Activated T-helper 17 cell treated with anti-CD3 and anti-CD28 coated beads, Interleukin-2, amount 50 U/mL, for 72 hours (primary cell): ENCODE results near the gene COQ8A. TPM values are rescaled to one million over a fixed set of nuclear protein-coding genes. Genes with fewer than 3 reads are reported as not detected.

Experiments used
- ATAC-seq: fragments of 150-1000 bp; cut with Tn5 transposase; replicated peaks from 2 replicates; pipeline ENCODE4 v1.10.0; 2021; ENCODE audit warnings: mild to moderate bottlenecking, moderate library complexity
- H3K27ac Mint-ChIP-seq: one replicate; pipeline ENCODE4 v1.8.0; 2022; ENCODE audit warnings: mixed read lengths
- H3K27me3 Mint-ChIP-seq: one replicate; pipeline ENCODE4 v1.8.0; 2022; ENCODE audit warnings: mixed read lengths
- H3K36me3 Mint-ChIP-seq: one replicate; pipeline ENCODE4 v1.8.0; 2022; ENCODE audit warnings: low read depth, mild to moderate bottlenecking, mixed read lengths
- H3K4me1 Mint-ChIP-seq: one replicate; pipeline ENCODE4 v1.8.0; 2022; ENCODE audit warnings: mixed read lengths
- H3K4me3 Mint-ChIP-seq: one replicate; pipeline ENCODE4 v1.8.0; 2022; ENCODE audit warnings: mild to moderate bottlenecking, mixed read lengths
- H3K9me3 Mint-ChIP-seq: one replicate; pipeline ENCODE4 v1.8.0; 2022; ENCODE audit warnings: mixed read lengths
- total RNA-seq, 2 donors: library from RNA; stranded (reverse); gene quantifications; one replicate each; pipeline ENCODE4 v1.2.3, GENCODE V29; 2022

COQ8A gene
- total RNA-seq, 2 donors from 2014 or later, result 28.8 to 43.1 TPM

DNA sequence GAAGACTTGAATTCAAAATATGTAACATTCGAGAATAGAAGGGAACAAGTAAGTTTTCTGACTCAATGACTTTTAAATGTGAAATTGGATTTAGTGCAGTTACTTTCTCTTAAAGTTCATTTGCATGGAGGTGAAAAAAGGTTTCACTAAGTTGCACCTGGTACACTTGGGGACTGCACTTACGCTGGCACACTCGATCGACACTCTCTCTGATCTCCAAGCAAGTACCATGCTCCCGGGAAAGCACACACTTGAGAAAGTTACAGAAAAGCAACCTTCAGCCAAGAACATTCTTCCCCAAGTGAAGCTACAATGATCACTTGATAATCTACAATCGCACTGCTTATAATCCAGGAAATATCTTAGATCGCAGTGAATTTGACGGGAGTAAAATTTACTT is 63.1 kb downstream of the COQ8A start:
- Mint-ChIP-seq H3K4me1 (no peaks in the 10 kb centered on the region), H3K4me3 (no peak overlapping the region), H3K27ac (no peak overlapping the region), H3K27me3 (no peaks in the 10 kb centered on the region), H3K36me3 (no peaks in the 10 kb centered on the region), H3K9me3 (no peaks in the 10 kb centered on the region)
- ATAC-seq, result no peak

DNA sequence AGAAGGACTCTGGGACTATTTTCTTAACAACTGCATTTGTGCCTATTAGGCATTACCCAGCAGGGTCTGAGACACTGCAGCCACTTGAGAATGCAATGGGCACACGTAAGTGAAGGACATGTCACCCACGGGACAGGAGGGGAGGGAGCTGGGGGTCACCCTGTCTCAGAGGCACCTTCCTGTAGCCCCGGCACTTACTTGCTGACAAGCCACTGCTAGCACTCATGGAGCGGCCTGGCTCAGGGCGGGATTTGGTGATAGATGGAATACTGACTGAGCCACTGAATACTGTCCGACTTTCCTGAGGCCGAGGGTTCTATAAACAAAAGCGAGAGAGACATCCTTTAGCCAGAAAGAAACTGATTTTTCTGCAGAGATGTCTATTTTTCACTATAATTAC is 64.7 kb downstream of the COQ8A start:
- H3K4me1 Mint-ChIP-seq, result no peaks in the 10 kb centered on the region

DNA sequence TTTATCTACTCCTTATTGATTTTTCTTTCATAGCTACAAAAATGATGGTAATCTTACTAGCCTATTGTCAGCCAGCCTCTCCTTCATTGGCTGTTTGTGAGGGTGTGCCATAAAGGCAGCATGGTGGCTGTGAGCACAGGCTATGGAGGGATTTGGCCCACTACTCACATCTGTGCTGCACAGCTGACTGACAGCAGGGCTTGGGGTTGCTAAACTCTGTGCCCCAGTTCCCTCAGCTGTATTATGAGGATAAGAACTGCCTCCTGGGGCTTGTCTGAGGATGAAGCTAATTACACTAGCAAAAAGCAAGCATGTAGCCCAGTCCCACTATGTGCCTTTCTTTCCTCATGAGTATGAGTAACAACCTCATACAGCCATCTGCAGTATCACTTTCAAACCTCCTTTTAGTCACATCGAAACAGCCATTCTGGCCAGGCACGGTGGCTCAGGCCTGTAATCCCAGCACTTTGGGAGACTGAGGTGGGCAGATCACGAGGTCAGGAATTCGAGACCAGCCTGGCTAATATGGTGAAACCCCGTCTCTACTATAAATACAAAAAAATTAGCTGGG is 66.2 kb downstream of the COQ8A start:
- Mint-ChIP-seq H3K36me3 (no peaks in the 10 kb centered on the region), H3K4me1 (no peaks in the 10 kb centered on the region), H3K4me3 (no peak overlapping the region), H3K9me3 (no peaks in the 10 kb centered on the region), H3K27me3 (no peaks in the 10 kb centered on the region), H3K27ac (no peak overlapping the region)
- ATAC-seq, result peak; percentile 82

More for the DNA sequence above, 64.7 kb downstream of the COQ8A start:
- Mint-ChIP-seq H3K27ac (peak overlapping the region; percentile 0), H3K4me3 (no peak overlapping the region), H3K27me3 (no peaks in the 10 kb centered on the region), H3K36me3 (no peaks in the 10 kb centered on the region), H3K9me3 (no peaks in the 10 kb centered on the region)
- ATAC-seq, result no peak

DNA sequence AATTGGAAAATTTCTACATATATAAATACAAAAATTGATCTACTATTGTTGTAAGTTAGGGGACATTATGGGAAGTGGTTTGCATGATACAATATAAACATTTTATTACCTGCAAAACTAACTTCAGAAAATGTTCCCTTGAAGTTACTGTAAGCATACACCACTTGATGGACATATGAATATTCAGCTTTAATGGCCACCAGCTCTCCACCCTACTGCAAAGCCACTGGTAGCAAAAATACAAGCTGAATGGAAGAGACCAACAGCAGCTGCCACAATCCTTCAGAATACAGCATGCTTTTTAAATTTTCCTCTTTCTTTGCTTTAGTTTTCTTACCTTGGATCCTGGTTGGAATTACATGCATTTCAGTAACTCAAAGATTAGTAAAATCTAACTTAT is 69.8 kb downstream of the COQ8A start:
- Mint-ChIP-seq H3K4me3 (no peak overlapping the region), H3K36me3 (no peaks in the 10 kb centered on the region), H3K9me3 (no peaks in the 10 kb centered on the region), H3K4me1 (no peaks in the 10 kb centered on the region), H3K27me3 (peaks cover 3% of the 10 kb centered on the region), H3K27ac (no peak overlapping the region)
- ATAC-seq, result no peak

DNA sequence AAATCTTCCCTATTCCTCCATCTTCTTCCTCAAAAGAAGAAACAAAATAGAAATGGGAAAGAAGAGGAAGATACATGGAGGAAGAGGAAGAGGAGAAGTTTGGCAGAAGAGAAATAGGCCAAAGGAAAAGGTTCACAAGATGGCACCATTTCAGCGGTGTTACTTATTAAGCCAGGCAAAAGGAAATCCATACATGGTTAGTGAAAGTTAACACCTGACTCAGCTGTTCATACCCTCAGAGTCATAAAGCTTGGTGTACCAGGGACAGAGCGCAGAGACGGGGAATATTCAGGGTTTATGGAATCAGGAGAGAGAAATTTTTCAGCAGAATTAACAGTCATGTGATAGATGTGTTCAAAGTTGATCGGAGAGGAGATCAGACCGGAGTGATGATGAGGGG is 70.6 kb downstream of the COQ8A start:
- H3K36me3 Mint-ChIP-seq, result no peaks in the 10 kb centered on the region
- no peak overlapping the region for H3K4me3 Mint-ChIP-seq
- no peak for ATAC-seq
- H3K4me1 Mint-ChIP-seq, result no peaks in the 10 kb centered on the region
- no peaks in the 10 kb centered on the region for H3K9me3 Mint-ChIP-seq
- H3K27me3 Mint-ChIP-seq, result peaks cover 3% of the 10 kb centered on the region
- no peak overlapping the region for H3K27ac Mint-ChIP-seq

DNA sequence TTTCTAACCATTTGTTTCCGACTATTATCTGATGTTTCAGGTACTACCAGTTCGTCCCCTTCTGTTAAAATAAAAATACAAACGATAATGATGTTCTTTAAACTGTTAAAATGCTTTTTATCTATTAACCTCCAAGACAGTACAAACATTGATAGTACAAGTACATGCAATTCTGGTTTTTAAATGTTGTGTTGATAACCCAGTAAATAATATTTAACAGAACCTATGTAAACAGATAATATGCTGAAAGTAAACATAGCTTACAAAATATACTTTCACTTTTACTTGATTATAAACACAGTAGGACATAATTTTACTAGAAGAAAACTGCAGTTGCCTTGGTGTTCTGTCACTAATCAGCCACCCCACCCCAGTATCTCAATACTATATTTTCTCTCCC is 76.9 kb downstream of the COQ8A start:
- H3K27me3 Mint-ChIP-seq, result peaks cover 3% of the 10 kb centered on the region
- H3K9me3 Mint-ChIP-seq, result no peaks in the 10 kb centered on the region
- H3K4me3 Mint-ChIP-seq, result no peak overlapping the region
- no peaks in the 10 kb centered on the region for H3K36me3 Mint-ChIP-seq
- H3K27ac Mint-ChIP-seq, result no peak overlapping the region
- ATAC-seq, result no peak
- H3K4me1 Mint-ChIP-seq, result no peaks in the 10 kb centered on the region

DNA sequence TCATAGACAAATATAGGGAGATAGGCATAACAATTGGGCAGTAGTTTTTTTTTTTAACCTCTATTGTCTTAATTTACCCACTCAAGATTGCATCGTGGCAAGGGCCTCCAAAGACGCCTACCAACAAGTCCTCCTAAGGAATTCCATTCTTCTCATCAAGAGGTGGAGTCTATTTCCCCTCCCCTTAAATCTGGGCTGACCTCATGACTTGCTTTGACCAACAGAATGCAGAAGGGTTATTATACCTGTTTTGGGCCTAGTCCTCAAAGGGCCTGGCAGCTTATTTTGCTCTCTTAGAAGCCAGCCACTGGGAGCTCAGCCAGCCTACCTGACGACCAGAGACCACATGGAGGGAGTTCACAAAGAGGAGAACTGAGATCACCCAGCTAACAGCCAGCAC is 92.3 kb downstream of the COQ8A start:
- H3K36me3 Mint-ChIP-seq, result peaks cover 6% of the 10 kb centered on the region
- no peak overlapping the region for H3K4me3 Mint-ChIP-seq
- H3K9me3 Mint-ChIP-seq, result no peaks in the 10 kb centered on the region
- H3K27me3 Mint-ChIP-seq, result no peaks in the 10 kb centered on the region
- H3K4me1 Mint-ChIP-seq, result no peaks in the 10 kb centered on the region
- ATAC-seq, result no peak
- no peak overlapping the region for H3K27ac Mint-ChIP-seq

DNA sequence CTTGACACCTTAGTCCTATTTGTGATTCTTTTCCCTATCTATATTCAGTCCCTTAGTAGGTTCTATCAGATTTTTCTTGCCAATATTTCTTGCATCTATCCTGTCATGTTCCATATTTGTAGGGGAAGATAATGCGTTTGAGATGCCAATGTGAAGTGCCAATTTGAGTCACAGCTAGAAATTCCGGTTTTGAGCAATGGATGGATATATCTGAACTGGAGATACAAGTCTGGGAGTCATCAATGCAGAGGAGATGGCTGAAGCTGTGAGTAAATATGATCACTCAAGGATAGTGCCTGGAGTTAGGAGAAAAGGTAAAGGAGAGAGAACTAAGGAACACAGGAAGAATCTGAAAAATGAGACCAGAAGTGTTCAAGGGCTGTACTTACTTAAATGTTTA is 93.8 kb downstream of the COQ8A start:
- H3K27ac Mint-ChIP-seq, result no peak overlapping the region
- H3K4me3 Mint-ChIP-seq, result no peak overlapping the region
- H3K4me1 Mint-ChIP-seq, result no peaks in the 10 kb centered on the region
- ATAC-seq, result no peak
- H3K27me3 Mint-ChIP-seq, result no peaks in the 10 kb centered on the region
- H3K9me3 Mint-ChIP-seq, result no peaks in the 10 kb centered on the region
- no peaks in the 10 kb centered on the region for H3K36me3 Mint-ChIP-seq

DNA sequence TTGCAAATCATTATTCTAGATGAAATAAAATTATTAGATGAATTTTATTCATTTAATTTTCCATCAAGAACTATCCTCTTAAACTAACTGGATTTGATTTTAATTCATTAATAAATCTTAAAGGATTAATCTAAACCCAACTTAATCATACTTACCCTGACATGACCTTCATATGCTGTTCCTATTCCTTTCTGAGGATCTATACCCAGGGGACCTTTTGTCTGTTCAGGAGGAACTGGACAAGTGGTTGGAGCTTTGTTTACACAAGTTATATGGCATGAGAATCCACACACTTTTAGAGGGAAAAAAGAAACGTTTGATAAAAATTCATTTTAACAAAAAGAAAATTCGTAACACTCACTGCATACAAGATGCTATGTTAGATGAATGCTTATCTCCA is 95.2 kb downstream of the COQ8A start:
- no peak overlapping the region for H3K27ac Mint-ChIP-seq
- H3K9me3 Mint-ChIP-seq, result no peaks in the 10 kb centered on the region
- H3K36me3 Mint-ChIP-seq, result no peaks in the 10 kb centered on the region
- H3K27me3 Mint-ChIP-seq, result no peaks in the 10 kb centered on the region
- no peaks in the 10 kb centered on the region for H3K4me1 Mint-ChIP-seq
- no peak for ATAC-seq
- H3K4me3 Mint-ChIP-seq, result no peak overlapping the region

DNA sequence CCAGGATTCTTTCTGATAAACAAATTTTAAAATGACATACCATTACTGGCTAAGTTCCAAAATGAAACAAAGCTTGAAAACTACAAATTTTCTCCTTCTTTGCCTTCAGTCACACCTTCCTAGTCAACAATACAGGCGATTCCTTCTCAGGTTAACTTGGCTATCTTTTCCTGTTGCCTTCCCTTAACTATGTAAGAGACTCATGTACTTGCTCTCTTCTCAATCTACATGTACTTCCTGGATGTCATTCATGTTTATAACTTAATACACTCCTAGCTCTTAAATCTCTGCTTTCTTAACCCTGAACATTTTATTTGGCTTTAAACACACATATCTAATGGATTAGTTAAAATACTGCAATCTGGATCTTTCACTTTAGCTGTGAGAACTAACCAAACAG is 97.0 kb downstream of the COQ8A start:
- H3K36me3 Mint-ChIP-seq, result no peaks in the 10 kb centered on the region
- ATAC-seq, result no peak

More for the DNA sequence above, 97.0 kb downstream of the COQ8A start:
- Mint-ChIP-seq H3K27me3 (peaks cover 6% of the 10 kb centered on the region), H3K4me3 (no peak overlapping the region), H3K27ac (no peak overlapping the region), H3K4me1 (no peaks in the 10 kb centered on the region), H3K9me3 (no peaks in the 10 kb centered on the region)

Other genes starting within 250 kb of the COQ8A start
- gene ITPKB, start 201.0 kb upstream of the COQ8A start, total RNA-seq, result 10 to 100 TPM; 30.1 to 39.2 TPM
- gene PSEN2, start 69.7 kb upstream of the COQ8A start, total RNA-seq, result 10 to 100 TPM in 1 of 2 donors, 1 to 10 TPM in 1; 8.2 to 11.0 TPM